MM.1S (cell line): ENCODE measurements around the gene AGAP2.
"Not testable (repeated sequence)": the region's sequence is repeated elsewhere in the genome, so short reads cannot be mapped to it uniquely, and the experiment has no call there.

Experiments used
- DNase-seq: peaks from one replicate; pipeline ENCODE4 v3.0.0-alpha.2; 2015
- H2AFZ ChIP-seq: fragments of 300-600 bp; sonication (generic); 2 replicates; pipeline ENCODE4 v1.6.0; 2016; ENCODE audit warnings: antibody characterized with exemption, low read length
- H3F3A ChIP-seq: fragments of 300-600 bp; sonication (generic); 2 replicates; pipeline ENCODE4 v1.6.1; 2016; ENCODE audit warnings: mild to moderate bottlenecking, antibody characterized with exemption, low read length, moderate library complexity, mixed read lengths; ENCODE audit not compliant: insufficient read depth
- H3K27ac ChIP-seq: fragments of 300-600 bp; sonication (generic); 2 replicates; pipeline ENCODE4 v1.5.1; 2016; ENCODE audit warnings: mild to moderate bottlenecking, low read length
- H3K27me3 ChIP-seq: fragments of 300-600 bp; sonication (generic); replicated peaks from 2 replicates; pipeline ENCODE4 v1.6.0; 2016; ENCODE audit warnings: low read length; ENCODE audit not compliant: insufficient read depth
- H3K36me3 ChIP-seq: fragments of 300-600 bp; sonication (generic); replicated peaks from 2 replicates; pipeline ENCODE4 v1.6.1; 2016; ENCODE audit warnings: mild to moderate bottlenecking, low read length, mixed read lengths; ENCODE audit not compliant: insufficient read depth
- H3K4me1 ChIP-seq: fragments of 300-600 bp; sonication (generic); 2 replicates; pipeline ENCODE4 v1.6.1; 2016; ENCODE audit warnings: low read length, mixed read lengths
- H3K4me2 ChIP-seq: fragments of 300-600 bp; sonication (generic); 2 replicates; pipeline ENCODE4 v1.6.0; 2016; ENCODE audit warnings: low read depth, low read length
- H3K4me3 ChIP-seq: fragments of 300-600 bp; sonication (generic); 2 replicates; pipeline ENCODE4 v1.5.1; 2016; ENCODE audit warnings: low read length, mixed read lengths
- H3K79me2 ChIP-seq: fragments of 300-600 bp; sonication (generic); 2 replicates; pipeline ENCODE4 v1.6.1; 2016; ENCODE audit warnings: mixed run types, low read length, mixed read lengths
- H3K9ac ChIP-seq: fragments of 300-600 bp; sonication (generic); 2 replicates; pipeline ENCODE4 v1.6.1; 2016; ENCODE audit warnings: low read length, mixed read lengths
- H3K9me2 ChIP-seq: fragments of 300-600 bp; sonication (generic); replicated peaks from 2 replicates; pipeline ENCODE4 v1.6.1; 2016; ENCODE audit warnings: mild to moderate bottlenecking, low read length, mixed read lengths; ENCODE audit not compliant: insufficient read depth
- H3K9me3 ChIP-seq: fragments of 300-600 bp; sonication (generic); replicated peaks from 2 replicates; pipeline ENCODE4 v1.6.1; 2016; ENCODE audit warnings: mild to moderate bottlenecking, low read length, mixed read lengths; ENCODE audit not compliant: insufficient read depth
- H4K20me1 ChIP-seq: fragments of 300-600 bp; sonication (generic); 2 replicates; pipeline ENCODE4 v1.6.1; 2016; ENCODE audit warnings: mild to moderate bottlenecking, low read length, moderate library complexity, mixed read lengths; ENCODE audit not compliant: insufficient read depth
- CTCF ChIP-seq: fragments of 300-600 bp; sonication (generic); IDR thresholded peaks from 2 replicates; pipeline ENCODE4 v1.5.1; 2016; ENCODE audit warnings: antibody characterized with exemption, low read length, mixed read lengths
- EZH2 ChIP-seq: fragments of 300-600 bp; sonication (generic); optimal IDR thresholded peaks from 2 replicates; pipeline ENCODE3; 2017; ENCODE audit warnings: low read depth, mild to moderate bottlenecking, antibody characterized with exemption, low read length, mixed read lengths
- EZH2phosphoT487 ChIP-seq: fragments of 300-600 bp; sonication (generic); IDR thresholded peaks from 2 replicates; pipeline ENCODE4 v1.6.1; 2018; ENCODE audit warnings: antibody characterized with exemption, low read length

AGAP2 gene

GRCh38 chr12:57724003-57724935 is 14.3 kb downstream of the AGAP2 start:
- no peak overlapping the region for H3K4me2 ChIP-seq
- no peaks in the 10 kb centered on the region for H3K27me3 ChIP-seq
- H3K4me3 ChIP-seq, result no peak overlapping the region
- H3K4me1 ChIP-seq, result no peaks in the 10 kb centered on the region
- no peaks in the 10 kb centered on the region for H4K20me1 ChIP-seq
- H2AFZ ChIP-seq, result no peak overlapping the region
- no peak overlapping the region for H3K27ac ChIP-seq
- no peaks in the 10 kb centered on the region for H3K9me3 ChIP-seq
- no peaks in the 10 kb centered on the region for H3K9me2 ChIP-seq
- H3K79me2 ChIP-seq, result no peaks in the 10 kb centered on the region
- no peak for DNase-seq
- no peaks in the 10 kb centered on the region; the same call in 1 of the 2 replicates for H3F3A ChIP-seq
- no peak for TF ChIP-seq CTCF
- H3K36me3 ChIP-seq, result no peaks in the 10 kb centered on the region; the same call in 1 of the 2 replicates
- no peak overlapping the region for H3K9ac ChIP-seq

GRCh38 chr12:57723630-57723962 is 14.9 kb downstream of the AGAP2 start:
- H3K79me2 ChIP-seq, result no peaks in the 10 kb centered on the region
- no peaks in the 10 kb centered on the region for H3K9me3 ChIP-seq
- no peak overlapping the region for H3K9ac ChIP-seq
- no peaks in the 10 kb centered on the region for H3K27me3 ChIP-seq
- H2AFZ ChIP-seq, result no peak overlapping the region
- H3K4me1 ChIP-seq, result no peaks in the 10 kb centered on the region
- no peak for TF ChIP-seq EZH2
- no peak for TF ChIP-seq EZH2phosphoT487
- no peak for TF ChIP-seq CTCF
- no peaks in the 10 kb centered on the region; the same call in 1 of the 2 replicates for H3K36me3 ChIP-seq
- DNase-seq, result no peak
- H3K4me2 ChIP-seq, result no peak overlapping the region
- H3K27ac ChIP-seq, result no peak overlapping the region
- no peaks in the 10 kb centered on the region; the same call in 1 of the 2 replicates for H3F3A ChIP-seq
- no peaks in the 10 kb centered on the region for H4K20me1 ChIP-seq
- H3K9me2 ChIP-seq, result no peaks in the 10 kb centered on the region
- H3K4me3 ChIP-seq, result no peak overlapping the region

GRCh38 chr12:57722716-57723629 is 15.6 kb downstream of the AGAP2 start:
- Histone ChIP-seq H3K4me3 (no peak overlapping the region), H3K9ac (no peak overlapping the region), H3K36me3 (no peaks in the 10 kb centered on the region; the same call in 1 of the 2 replicates), H3K4me2 (no peak overlapping the region), H3K27ac (no peak overlapping the region), H2AFZ (no peak overlapping the region), H3F3A (no peaks in the 10 kb centered on the region; the same call in 1 of the 2 replicates), H4K20me1 (no peaks in the 10 kb centered on the region), H3K4me1 (no peaks in the 10 kb centered on the region), H3K9me2 (no peaks in the 10 kb centered on the region), H3K9me3 (no peaks in the 10 kb centered on the region), H3K79me2 (no peaks in the 10 kb centered on the region), H3K27me3 (no peaks in the 10 kb centered on the region)
- no peak for DNase-seq
- no peak for TF ChIP-seq CTCF
- TF ChIP-seq EZH2phosphoT487, result no peak
- TF ChIP-seq EZH2, result no peak

GRCh38 chr12:57721846-57722608 is 16.5 kb downstream of the AGAP2 start:
- not testable (repeated sequence) for DNase-seq, H3K27me3 ChIP-seq, H3K4me1 ChIP-seq, H3K9ac ChIP-seq, H3K9me3 ChIP-seq, H3K4me2 ChIP-seq, H2AFZ ChIP-seq, H4K20me1 ChIP-seq, H3K27ac ChIP-seq, H3K36me3 ChIP-seq, H3F3A ChIP-seq, H3K79me2 ChIP-seq, H3K9me2 ChIP-seq, H3K4me3 ChIP-seq
